ENCODE data around the gene TEX29.

Gene TEX29

DNA sequence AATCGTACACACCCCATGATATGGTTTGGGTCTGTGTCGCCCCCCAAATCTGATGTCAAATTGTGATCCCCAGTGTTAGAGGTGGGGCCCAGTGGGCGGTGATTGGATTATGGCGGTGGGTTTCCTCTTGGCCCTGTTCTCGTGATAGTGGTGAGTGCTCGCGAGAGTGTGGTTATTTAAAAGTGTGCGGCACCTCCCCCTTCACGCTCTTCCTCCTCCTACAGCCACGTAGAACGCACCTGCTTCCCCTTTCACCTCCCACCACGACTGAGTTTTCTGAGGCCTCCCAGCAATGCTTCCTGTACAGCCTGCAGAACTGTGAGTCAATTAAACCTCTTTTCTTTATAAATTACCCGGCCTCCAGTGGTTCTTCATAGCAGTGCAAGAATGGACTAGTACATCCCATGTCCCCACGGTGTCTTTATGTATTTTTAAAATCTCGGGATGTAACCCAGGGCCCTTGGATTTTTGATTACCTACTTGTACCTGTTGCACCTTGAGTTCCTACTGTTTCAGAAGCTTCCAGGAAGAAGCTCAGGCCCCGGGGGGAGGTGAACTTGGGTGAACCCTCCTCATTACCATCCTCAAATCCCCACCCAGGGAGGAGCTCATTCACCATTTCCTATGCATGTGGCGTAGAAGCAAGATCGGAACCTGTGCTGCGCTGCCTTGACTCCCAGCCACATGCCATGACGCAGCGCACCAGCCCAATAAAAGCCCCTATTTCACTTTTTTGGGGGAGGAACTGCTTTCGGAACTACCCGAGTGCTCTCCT lies 52.4 kb downstream of the TEX29 start:
- DNase-seq = no peak

DNA sequence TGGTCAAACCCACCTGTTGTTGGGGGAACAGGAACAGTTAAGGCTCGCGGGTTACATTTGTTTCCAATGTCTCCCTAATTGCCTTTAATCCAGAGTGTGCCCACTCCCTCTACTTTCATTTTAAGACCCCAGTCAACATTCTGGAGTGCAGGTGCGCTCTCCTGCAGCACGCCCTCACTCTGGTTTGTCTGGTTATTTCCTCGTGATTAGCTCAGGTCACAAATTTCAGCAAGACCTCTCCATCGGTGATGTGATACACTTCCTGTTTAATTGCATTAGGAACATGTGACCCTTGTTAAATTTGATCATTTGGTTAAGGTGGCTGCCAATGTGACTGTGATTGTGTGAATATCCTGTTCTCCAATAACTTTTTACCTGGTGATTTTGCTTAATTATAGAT lies 53.0 kb downstream of the TEX29 start:
- no peak for DNase-seq

DNA sequence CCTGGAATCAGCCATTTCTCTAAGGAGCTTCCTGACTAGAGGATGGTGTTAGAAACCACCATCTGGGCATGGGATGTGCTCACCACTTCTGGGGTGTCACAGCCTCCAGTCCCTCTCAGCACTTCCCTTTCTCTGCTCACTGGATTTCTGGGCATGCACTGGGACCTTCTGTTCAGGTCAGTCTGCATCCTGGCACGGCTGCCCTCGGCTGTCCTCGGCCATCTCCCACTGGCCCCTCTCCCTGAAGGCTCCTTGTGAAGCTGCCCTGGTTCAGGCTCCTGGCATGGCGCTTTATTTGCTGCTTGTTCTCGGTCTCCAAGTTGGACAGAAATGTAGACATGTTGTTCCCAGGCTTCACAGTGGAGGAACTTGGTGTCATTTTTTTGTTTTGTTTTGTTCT lies 60.0 kb downstream of the TEX29 start:
- DNase-seq = no peak

DNA sequence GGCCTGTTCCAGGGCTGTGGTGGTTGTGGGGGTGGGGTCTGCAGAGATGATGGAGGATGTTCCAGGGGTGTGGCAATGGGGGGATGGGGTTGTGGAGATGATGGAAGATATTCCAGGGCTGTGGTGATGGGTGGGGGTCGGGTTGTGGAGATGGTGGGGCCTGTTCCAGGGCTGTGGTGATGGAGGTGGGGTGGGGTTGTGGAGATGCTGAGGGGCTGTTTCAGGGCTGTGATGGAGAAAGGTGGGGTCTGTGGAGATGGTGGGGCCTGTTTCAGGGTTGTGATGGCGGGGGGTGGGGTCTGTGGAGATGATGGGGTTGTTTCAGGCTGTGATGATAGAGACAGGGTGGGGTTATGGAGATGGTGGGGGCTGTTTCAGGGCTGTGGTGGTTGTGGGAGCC lies 62.0 kb downstream of the TEX29 start:
- DNase-seq = no peak

DNA sequence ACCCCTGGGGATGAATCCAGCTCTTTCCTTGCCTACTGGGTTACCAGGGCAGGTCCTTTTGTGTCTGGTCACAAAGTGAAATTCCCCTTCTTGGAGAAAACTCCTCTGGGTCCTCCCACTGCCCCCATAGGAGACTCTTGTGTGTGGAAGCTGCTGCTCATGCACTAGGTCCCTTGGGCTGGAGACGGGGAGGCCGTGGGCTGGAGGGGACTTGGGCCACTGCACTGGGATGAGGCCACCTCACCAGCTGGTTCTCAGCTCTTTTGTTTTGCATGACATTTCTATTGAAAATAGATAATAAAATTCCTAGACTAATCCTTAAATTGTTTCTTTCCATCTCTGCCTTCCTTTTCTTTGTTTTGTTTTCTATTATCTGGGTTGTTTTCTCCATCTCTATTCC lies 62.4 kb downstream of the TEX29 start:
- DNase-seq = no peak

DNA sequence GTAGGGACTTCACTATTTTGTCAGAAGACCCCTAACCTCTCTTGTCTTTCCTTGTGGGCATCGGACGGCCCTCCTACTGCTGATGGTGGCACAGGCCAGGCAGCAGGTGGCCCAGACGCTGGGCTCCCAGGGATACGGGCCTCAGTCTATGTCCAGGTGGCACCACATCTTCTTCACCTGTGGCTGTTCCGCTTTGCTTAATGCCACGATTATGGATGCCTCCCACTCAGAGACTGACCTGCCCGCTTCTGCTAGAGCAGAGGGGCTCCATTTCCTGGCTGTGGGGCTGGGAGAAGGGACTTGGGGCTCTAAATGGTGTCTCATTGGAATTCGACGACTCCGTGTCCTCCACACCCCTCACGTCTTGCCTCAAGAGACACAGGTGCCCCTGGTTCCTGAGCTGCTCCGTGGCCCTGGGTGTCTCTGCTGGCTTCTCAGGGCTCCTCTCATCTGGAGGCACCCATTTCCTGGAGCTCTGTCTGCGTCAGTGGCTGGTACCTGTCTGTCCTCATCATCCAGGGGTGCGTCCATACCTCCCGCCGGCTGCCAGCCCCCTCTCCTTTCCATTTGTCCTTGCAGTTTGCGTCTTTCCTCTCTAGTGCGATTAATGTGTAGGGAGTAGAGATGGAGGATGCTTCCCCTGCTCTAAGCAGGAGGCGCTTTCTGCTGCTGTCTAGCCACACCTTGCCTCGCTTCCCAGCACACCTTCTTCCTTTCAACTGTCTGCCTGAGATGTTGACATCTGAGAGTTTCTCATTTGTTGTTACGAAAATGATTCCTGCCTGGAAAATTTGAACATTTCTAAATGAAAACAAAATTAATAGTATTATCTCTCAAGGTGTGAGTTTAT lies 63.4 kb downstream of the TEX29 start:
- DNase-seq = no peak

DNA sequence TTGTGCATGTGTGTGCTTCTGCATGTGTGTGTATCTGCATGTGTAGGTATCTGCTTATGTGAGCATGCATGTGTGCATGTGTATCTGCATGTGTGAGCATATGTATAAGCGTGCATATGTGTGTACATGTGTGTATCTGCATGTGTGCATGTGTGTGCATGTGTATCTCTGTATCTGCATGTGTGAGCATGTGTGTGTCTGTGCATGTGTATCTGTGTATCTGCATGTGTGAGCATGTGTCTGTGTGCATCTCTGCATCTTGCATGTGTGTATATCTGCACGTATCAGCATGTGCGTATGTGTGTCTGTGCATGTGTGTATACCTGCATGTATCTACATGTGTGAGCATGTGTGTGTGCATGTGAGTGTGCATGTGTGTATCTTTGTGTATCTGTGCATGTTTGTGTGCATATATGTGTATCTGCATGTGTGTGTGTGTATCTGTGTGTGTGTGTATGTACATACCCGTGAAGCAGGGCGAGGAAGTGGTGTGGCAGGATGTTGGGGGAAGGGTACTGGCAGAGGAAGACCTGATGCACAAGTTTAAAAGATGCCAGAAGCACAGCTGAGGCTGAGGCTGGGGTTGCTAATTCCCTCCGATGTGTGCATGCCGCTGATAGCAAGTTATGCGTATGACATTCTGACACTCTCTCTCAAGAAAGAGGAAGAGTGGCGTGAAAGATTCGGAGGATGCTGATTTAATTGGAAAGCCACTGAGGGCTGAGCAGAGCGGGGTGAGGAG lies 64.2 kb downstream of the TEX29 start:
- DNase-seq = no peak

DNA sequence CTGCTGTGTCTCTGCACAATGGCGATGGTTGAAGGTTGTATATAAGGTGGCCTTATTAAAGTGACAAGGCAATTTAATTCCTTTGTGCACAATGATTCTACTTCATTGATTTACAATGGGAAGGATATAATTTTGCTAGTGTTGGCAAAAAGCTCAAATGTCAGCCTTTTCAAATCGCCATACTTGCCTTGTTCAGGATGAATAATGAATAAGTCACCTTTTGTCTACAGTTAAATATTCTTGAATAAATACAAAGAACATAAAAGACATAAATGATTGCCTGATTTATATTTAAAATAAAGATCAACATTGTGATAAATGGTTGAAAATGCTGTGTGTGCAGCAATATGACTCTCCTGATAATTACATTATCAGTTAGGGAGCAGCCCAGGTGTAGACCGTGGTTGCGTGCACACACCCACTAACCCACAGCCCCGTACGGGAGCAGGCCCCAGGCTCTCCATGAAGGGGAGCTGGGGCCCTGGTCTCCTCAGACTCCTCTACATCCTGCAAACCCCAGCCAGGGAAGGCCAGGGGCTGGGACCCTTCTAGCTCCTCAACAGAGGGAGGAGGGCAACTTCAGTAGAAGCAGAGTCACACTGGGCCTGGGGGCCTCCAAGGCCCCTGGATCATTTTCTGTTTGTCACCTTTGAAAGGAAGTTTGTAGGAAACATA lies 64.9 kb downstream of the TEX29 start:
- DNase-seq = peak; percentile 82

DNA sequence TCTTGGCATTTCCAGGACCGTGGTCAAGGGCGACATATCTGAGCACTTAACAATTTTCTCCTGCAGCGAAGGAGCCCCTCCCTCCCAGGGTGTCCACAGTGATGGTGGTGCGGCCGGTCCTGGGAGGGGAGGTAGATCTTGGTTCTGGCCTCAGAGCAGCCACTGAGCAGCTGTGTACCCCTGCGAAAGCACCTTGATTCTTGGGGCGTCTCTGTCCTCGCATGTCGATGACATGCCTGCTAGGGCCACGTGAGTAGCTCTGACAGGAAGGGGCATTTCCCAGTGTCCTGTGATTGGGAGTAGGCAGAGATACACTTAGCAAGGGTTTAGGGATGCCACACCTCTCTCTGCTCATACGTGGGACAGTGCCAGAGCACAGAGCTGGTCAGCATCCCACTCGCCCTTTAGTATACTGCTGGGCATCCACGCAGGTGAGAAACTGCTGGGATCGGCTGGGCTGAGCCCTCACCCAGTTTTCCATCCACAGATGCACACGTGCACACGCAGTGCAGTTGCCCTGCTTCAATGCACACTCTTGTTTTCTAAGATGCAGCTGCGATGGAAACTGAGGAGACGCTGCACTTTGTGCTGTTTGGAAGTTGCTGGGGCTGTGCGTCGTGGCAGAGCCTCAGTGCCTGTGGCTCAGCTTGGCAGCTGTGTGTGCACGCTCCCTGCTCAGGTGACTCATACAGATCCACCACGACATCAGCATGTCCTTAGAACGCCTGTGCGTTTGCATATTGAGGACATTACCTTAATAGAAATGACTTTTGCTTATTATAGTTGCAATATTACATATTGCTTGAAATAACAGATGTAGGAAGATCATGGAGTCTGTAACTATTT lies 66.8 kb downstream of the TEX29 start:
- DNase-seq = no peak

DNA sequence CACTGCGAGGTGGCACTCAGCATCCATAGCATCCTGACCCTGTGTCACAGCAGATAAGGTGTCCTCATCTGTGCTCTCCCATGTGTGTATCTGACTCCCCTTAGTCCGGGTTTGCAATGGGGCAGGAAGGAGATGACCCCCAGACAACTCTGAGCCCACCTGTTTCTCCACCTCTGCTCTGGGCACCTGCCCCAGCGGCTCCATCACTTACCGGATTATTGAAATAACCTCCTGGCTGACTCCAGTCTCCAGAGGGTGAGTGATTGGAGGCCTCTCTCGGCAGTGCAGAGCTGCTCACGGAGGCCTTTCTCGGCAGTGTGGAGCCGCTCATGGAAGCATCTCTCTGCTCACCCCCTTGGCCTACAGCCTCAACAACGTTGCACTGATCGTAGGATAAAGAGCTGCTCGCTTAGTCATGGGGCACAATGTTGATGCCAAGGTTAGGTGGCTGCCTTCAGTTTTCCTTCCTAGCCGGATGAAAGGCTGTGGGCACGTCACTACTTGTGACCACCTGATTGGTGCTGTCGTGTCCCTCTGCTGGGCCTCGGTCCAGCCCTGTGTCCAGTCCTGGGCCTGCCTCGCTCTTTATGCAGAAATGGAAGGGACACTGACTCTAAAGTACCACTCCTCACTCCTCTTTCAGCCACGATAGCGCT lies 67.6 kb downstream of the TEX29 start:
- DNase-seq = no peak

DNA sequence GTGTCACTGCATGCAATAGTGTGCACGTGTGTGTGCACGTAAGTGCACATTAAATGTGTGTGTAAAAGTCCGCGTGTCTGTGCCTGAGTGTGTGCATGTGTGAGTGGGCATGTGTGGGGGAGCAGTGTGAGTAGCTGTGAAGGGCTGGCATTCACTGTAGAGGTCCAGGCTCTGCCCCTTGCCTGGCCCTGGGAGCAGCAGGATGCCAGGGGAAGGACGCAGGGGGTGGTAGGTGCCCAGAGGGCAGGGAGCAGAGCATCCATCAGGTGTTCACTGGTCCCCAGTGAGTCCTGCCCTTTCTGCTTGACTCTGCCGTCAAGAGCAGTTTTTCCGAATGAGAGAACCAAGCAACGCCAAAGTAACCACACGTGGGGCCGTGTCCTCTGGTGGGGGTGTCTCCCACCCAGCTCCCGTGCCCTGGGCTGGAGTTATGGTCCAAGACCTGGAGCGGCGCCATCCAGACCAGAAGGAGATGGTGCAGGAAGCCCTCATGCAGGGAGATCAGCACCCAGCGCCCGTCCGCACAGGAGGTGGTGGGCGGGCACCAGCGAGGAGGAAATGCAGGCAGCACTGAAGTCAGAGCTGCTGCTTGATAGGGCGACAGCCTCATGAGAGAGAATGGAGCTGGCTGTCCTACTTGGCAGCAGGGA lies 68.5 kb downstream of the TEX29 start:
- no peak for DNase-seq

DNA sequence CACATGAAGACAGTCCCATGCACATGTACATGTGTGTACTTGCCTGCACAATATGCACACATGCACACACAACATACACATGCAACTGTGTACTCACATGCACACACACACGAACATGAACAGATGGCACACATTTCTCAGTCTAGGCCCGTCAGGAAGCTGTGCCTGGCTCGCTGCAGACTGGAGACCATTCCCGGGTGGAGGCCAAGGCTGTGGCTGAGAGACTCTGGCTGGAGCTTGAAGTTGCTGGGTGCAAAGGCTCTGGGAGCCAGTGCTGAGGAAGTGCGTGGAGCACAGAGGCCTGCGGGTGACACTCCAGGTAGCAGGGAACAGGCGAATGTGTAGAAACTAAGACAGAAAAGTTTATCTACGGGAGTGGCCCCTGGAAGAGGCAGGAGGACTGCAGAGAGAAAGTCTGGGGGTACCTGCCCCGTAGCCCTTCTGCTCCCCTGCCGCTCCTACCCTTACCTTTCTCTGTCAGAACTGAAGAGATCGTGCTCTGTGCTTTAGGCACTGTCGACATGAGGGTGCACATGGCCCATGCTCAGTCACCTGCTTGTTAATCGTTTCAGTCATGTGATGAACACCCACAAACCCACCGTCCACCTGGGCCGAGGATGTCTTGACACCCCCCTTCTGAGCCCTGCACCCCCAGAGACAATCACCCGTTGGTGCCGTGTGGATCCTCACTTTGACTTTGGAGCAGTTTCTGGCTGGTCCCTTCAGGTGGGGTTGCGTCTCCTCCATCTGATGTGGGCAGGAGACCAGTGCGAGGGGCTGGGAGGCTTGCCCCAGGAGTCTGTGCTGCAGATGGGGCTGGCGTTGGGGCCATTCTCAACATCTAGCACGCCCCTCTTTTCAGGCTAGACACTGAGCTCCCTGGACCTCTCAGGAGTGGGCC lies 69.4 kb downstream of the TEX29 start:
- no peak for DNase-seq

DNA sequence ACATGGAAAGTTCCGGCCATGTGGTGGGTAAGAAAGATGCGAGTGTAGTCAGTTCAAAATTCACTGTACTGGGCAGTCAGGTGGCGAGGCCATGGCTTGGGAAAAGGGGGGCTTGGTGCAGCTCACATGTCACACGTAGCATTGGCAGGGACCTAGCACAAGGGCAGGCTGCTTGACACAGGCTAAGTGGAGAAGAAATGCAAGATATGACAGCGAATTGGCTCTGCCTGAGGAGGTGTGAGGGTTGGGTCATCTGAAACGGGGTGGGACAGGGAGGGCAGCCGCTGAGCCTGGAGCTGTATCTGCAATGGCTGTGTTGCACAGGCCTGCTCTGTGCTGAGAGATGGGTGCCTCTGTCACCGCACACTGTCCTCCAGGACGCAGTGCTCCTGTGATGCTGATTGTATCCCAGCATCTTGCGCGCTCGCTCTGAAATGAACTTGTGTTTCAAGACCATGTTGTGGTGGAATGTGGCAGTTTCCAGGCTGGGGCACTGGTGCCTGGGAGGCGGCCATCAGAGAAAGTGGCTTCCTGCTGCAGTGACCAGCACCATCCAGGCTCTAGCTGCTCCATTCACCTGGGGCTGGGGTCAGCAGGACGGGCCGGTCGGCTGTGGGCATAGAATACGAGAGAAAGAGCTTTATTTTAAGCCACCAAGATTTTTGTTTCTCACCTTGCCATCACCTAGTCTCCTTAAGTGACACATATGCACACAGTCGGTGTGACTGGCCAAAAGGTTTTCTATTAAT lies 70.3 kb downstream of the TEX29 start:
- DNase-seq = no peak

DNA sequence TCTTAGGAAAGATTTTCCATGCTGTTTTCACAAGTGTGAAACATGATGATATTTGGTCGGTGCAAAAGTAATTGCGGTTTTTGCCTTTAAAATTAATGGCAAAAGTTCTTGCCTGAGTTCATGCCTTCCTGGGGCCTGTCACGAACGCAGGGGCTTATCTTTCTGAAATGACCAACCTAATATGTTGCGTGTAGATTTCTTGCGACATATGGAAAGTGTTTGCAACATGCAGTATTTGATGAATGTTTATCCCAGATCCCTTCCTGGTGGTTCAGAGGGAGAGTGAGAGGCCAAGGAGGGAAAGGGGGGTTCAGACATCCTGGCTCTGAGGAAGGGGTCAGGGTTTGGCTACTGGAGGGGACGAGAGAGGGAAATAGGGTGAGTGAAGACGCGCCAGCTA lies 72.0 kb downstream of the TEX29 start:
- DNase-seq = no peak

DNA sequence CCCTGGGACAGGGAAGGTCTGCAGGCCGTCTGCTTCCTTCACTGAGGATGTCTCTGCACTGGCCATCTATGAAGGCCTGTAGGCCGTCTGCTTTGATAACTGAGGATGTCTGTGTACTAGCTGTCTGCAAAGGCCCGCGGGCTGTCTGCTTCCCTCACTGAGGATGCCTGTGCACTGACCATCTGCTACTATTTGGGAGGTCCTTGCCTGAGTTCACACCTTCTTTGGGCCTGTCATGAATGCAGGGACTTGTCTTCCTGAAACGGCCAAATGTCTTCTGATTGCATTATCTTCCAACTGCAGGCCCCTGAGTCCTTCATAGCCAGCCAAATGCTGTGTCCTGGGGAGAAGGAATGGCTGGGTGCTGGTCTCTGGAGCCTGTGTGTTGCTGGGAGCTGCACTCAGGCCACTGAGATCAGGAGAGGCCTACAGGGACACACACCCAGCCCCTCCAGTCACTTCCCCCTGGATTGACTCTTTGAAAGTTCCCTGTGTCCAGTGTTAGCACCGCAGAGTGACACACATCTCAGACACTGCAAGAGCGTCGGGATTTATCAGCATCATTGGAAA lies 72.9 kb downstream of the TEX29 start:
- no peak for DNase-seq

Measured in NCI-H1436 treated with DMSO at 0.1 percent for 48 hours (cell line).